IPS DF 6.9 (cell line): ENCODE data around the gene FBN3.

ENCODE experiments used
- DNase-seq: peaks from one replicate; pipeline ENCODE4 v3.0.0-alpha.2; 2013; ENCODE audit warnings: low read depth, low spot score
- H3K27ac ChIP-seq: one replicate; pipeline ENCODE4 v1.5.1; 2013; ENCODE audit warnings: low read length, control low read depth
- H3K27me3 ChIP-seq: 2 replicates; pipeline ENCODE4 v1.6.1; 2013; ENCODE audit warnings: mild to moderate bottlenecking, low read length; ENCODE audit not compliant: control insufficient read depth, insufficient read depth
- H3K36me3 ChIP-seq: 2 replicates; pipeline ENCODE4 v1.6.1; 2013; ENCODE audit warnings: low read length; ENCODE audit not compliant: control insufficient read depth, insufficient read depth
- H3K4me1 ChIP-seq: 2 replicates; pipeline ENCODE4 v1.6.1; 2013; ENCODE audit warnings: low read length; ENCODE audit not compliant: control insufficient read depth, insufficient read depth
- H3K4me3 ChIP-seq: 2 replicates; pipeline ENCODE4 v1.5.1; 2013; ENCODE audit warnings: mild to moderate bottlenecking, low read length
- H3K9me3 ChIP-seq: 2 replicates; pipeline ENCODE4 v1.6.1; 2013; ENCODE audit warnings: low read length, inconsistent platforms; ENCODE audit not compliant: control insufficient read depth, insufficient read depth
- WGBS: extraction: QIAGEN DNeasy Blood & Tissue Kit; methylation state at CpG from one replicate; pipeline ENCODE4 v1.1.7; 2013; ENCODE audit warnings: mixed read lengths, missing lambda C conversion rate; ENCODE audit not compliant: insufficient read length, insufficient coverage; 5-methylcytosine and 5-hydroxymethylcytosine counted together

FBN3 gene

DNA sequence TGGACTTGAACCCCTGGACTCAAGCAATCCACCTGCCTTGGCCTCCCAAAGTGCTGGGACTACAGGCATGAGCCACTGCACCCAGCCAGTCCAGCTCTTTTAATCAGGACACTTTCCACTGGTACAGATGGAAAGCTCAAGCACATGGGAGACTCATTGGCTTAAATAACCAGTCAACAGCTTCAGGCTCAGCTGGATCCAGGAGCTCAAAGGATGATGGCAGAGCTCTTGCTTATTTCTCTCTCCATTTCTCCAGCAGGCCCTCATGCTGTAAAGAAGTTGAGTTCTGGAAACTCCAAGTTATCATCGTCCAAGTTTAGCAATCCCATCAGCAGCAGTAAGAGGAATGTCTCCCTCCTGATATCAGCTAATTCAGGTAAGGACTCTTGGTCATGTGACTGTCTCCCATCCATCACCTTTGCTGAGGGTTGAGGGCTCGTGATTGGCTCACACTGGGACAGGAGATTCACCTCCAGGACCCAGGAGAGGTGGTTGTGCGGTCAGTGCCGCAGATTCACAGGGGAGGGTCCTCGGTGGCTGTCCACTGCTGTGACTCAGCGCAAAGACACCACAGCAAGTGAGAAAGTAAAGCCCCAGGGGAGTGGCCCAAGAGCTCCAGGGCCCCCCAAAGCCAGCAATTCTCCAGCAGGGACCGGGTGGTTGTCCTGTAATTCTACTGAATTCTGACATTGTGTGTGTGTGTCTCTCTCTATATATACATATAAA, 91.7 kb downstream of the FBN3 start:
- WGBS, result no CpG with 5 or more reads among the region's 7 CpGs
- DNase-seq, result no peak
- H3K27me3 ChIP-seq, result no peaks in the 10 kb centered on the region

DNA sequence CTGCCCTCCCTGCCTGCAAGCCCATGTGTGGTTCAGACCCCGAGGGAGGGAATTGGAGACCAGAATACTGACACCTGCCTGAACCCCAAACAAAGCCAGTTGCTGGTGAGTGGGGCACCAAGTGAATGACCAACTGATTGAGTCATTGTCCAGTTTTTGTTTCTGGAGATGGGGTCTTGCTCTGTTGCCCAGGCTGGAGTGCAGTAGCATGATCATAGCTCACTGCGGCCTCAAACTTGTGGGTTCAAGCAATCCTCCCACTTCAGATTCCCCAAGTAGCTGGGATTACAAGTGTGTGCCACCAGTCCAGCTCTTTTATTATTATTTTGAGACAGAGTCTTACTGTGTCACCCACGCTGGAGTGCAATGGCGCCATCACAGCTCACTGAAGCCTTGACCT, 92.9 kb downstream of the FBN3 start:
- WGBS, result no CpG with 5 or more reads among the region's 4 CpGs
- no peaks in the 10 kb centered on the region for H3K36me3 ChIP-seq
- no peak for DNase-seq
- no peaks in the 10 kb centered on the region for H3K27me3 ChIP-seq
- 0 out of 2 replicates have a peak, but pooled peaks cover 3% of the 10 kb centered on the region for H3K4me1 ChIP-seq
- H3K9me3 ChIP-seq, result no peaks in the 10 kb centered on the region
- no peak overlapping the region for H3K27ac ChIP-seq
- H3K4me3 ChIP-seq, result no peak overlapping the region

More for the DNA sequence above, 91.7 kb downstream of the FBN3 start:
- H3K9me3 ChIP-seq, result no peaks in the 10 kb centered on the region
- no peak overlapping the region for H3K27ac ChIP-seq
- no peaks in the 10 kb centered on the region for H3K36me3 ChIP-seq
- no peak overlapping the region for H3K4me3 ChIP-seq
- no peaks in the 10 kb centered on the region for H3K4me1 ChIP-seq

DNA sequence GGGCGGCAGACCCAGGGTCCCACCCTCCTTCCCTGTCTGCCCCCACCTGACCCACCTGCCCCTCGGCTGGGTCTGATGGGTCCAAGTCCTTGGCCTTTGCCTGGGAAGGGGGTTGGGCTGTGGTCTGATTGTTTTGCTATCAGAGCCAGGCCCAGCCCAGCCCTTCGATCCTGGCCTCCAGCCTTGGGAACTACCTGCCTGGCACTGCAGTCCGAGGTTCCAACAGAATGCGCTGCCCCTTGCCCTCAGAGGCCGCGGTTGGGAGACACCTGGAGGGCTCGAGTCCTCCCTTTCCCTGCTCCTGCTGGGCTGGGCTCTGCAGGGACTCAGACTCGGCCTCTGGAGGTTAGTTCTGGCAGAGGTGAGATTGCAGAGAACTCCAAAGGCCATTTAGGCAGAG, 95.2 kb downstream of the FBN3 start:
- WGBS, result no CpG with 5 or more reads among the region's 9 CpGs

DNA sequence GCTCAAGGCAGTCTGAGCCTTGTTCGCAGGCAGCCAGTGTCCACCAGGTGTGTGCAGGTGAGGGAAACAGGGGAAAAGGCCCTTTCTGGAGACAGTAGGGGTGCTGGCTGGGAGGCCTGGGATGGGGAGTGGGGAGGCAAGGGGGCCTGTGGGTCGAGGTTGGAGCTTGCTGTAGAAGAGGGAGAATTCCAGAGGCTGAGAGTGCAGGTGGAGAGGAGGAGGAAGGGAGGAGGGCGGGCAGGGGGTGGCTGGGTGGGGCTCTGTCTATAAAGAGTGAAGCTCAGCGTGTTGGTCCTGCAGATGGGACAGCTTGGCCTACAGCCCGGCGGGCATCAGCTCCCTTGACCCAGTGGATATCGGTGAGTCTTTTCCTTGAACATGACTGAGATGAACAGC, 96.9 kb downstream of the FBN3 start, which contains the start of gene CCL25:
Gene CCL25 (plus strand): TSS at position 297 of the 396 bp plus-strand sequence. CDS start 290 bp downstream, outside the sequence.
- WGBS, result no CpG with 5 or more reads among the region's 7 CpGs
- Histone ChIP-seq H3K9me3 (no peaks in the 10 kb centered on the region), H3K4me3 (no peak within 1 kb of the TSS), H3K27me3 (no peaks in the 10 kb centered on the region), H3K4me1 (0 out of 2 replicates have a peak, but pooled peaks cover 3% of the 10 kb centered on the region), H3K36me3 (no peaks in the 10 kb centered on the region), H3K27ac (no peak within 1 kb of the TSS)
- DNase-seq, result no peak

More for the DNA sequence above, 95.2 kb downstream of the FBN3 start:
- no peak for DNase-seq
- Histone ChIP-seq H3K36me3 (no peaks in the 10 kb centered on the region), H3K27ac (no peak overlapping the region), H3K9me3 (no peaks in the 10 kb centered on the region), H3K27me3 (no peaks in the 10 kb centered on the region), H3K4me1 (0 out of 2 replicates have a peak, but pooled peaks cover 3% of the 10 kb centered on the region), H3K4me3 (no peak overlapping the region)

DNA sequence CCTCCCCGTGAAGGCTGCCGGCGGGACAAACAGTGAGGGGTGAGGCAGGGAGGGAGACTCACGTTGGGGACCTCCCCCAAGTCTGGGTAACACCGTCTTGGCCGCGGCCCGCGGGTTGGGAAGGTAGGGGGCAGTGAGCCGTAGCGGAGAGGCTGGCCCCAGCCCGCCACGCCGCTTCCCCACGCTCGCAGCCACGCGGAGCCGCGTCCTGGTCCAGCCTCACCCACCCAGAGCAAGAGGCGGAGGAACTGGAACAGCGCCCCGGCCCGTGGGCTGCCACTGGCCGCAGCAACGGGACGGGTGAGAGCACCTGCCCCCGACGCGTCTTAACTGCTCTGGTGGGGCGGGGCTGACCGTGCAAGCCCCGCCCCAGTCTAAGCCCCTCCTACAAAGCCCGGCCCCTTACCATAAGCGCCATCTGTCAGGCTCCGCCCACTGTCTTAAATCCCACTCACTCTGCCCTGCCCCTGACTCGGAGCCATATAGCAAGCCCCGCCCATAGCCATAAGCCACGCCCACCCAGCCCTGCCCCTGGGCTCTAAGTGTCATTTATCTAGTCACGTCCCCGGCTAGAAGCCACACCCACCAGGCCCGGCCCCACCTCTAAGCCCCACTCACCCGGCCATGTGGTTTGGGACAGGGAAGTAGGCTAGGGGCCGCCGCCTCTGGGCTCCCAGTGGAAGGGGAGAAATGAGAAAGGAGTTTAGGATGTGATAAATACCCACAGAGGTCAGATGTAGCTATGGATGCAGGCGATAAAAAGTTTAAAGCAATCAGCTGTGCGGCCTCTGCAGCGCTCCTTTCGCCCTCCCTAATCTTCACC, 98.9 kb downstream of the FBN3 start:
- Histone ChIP-seq H3K9me3 (no peaks in the 10 kb centered on the region), H3K36me3 (no peaks in the 10 kb centered on the region), H3K4me3 (peak overlapping the region; percentile 55; the same call in 1 of the 2 replicates), H3K4me1 (0 out of 2 replicates have a peak, but pooled peaks cover 3% of the 10 kb centered on the region), H3K27ac (no peak overlapping the region), H3K27me3 (no peaks in the 10 kb centered on the region)
- WGBS, result no CpG with 5 or more reads among the region's 49 CpGs
- DNase-seq, result peak; percentile 99

DNA sequence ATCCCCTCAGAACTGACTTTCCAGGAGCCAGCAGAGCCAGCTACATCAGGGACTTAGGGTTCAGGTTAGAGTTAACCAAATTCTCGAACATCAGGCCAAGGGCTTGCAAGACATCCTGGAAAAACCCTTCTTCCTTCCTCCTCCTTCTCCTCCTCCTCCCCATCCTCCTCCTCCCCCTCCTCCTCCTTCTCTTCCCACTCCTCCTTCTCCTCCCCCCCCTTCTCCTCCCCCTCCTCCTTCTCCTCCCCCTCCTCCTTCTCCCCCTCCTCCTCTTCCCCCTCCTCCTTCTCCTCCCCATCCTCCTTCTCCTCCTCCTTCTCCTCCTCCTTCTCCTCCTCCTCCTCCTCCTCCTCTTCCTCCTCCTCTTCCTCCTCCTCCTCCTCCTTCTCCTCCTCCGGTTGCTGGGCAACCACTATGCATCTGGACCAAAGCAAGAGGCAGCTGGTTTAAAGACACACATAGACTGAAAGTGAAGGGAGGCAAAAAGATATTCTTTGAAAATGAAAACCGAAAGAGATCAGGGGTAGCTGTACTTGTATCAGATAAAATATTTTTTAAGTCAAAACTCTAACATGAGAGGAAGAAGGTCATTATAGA, 102.7 kb downstream of the FBN3 start:
- Histone ChIP-seq H3K27ac (no peak overlapping the region), H3K27me3 (no peaks in the 10 kb centered on the region), H3K4me1 (no peaks in the 10 kb centered on the region), H3K9me3 (no peaks in the 10 kb centered on the region), H3K4me3 (no peak overlapping the region), H3K36me3 (no peaks in the 10 kb centered on the region)
- DNase-seq, result no peak
- WGBS, result no CpG with 5 or more reads among the region's 3 CpGs

DNA sequence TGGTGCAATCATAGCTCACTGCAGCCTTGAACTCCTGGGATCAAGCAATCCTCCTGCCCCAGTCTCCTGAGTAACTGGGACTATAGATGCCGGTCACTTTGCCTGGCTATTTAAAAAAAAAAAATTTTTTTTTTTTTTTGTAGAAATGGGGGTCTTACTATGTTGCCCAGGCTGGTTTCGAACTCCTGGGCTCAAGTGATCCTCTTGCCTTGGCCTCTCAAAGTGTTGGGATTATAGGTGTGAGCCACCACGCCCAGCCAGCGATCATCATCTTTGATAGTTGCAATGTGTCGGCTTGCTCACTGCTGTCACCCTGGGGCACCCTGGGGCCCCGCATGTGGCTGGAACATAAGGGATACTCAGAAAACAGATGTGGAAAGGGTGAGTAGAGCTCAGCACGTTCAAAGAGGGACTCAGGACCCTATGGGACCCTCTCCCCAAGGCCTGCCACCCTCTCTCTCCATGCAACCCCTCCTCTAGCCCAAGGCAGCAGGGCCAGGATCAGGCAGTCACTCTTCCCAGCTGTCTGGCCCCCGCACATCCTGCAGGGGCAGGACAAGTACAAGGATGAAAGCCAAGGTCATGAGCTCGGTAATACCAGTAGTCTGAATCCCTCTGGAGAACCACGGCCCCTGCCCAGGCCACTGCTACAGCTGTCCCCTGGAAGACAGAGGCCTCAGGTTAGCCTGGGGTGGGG, 103.4 kb downstream of the FBN3 start:
- H3K27me3 ChIP-seq, result no peaks in the 10 kb centered on the region
- no peak overlapping the region for H3K27ac ChIP-seq
- no peak for DNase-seq
- WGBS, result no CpG with 5 or more reads among the region's 10 CpGs
- H3K4me1 ChIP-seq, result no peaks in the 10 kb centered on the region
- H3K4me3 ChIP-seq, result no peak overlapping the region
- no peaks in the 10 kb centered on the region for H3K36me3 ChIP-seq
- no peaks in the 10 kb centered on the region for H3K9me3 ChIP-seq

DNA sequence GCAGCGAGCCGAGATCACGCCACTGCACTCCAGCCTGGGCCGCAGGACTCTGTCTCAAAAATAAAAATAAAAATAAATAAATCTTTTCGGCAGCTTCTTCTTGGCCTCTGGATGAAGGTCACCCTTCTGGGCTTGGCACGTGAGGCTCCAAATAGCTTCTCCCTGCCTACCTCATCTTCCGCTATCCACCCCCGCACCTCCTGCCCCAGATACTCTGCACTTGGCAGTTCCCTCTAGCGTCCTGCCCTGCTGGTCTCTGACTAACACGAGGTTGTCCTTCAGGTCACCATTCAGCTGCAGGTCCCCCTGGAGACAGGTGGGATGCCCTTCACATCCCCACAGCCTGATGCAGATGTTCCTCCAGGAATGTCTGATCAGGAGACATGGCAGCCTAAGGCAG, 105.4 kb downstream of the FBN3 start:
- Histone ChIP-seq H3K36me3 (no peaks in the 10 kb centered on the region), H3K27ac (no peak overlapping the region), H3K4me3 (no peak overlapping the region), H3K27me3 (no peaks in the 10 kb centered on the region), H3K9me3 (no peaks in the 10 kb centered on the region), H3K4me1 (no peaks in the 10 kb centered on the region)
- no CpG with 5 or more reads among the region's 10 CpGs for whole genome bisulfite sequencing
- no peak for DNase-seq

DNA sequence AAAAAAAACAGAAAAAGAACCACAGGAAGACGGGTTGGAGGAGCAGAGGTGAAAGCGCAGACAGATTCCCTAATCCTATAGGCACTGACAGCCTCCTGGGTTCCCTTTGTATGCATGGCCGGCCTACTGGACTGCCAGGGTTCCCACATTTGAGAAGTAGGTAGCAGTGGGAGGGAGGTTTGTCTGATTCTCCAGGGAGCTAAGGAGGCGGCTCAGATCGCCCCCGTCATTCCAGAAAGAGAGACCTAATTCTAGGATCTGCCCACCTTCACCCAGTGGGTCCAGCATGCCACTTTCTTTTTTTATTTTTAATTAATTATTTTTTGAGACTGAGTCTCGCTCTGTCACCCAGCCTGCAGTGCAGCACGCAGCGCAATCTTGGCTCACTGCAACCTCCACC, 106.5 kb downstream of the FBN3 start:
- Histone ChIP-seq H3K4me1 (no peaks in the 10 kb centered on the region), H3K27me3 (no peaks in the 10 kb centered on the region), H3K9me3 (no peaks in the 10 kb centered on the region), H3K27ac (no peak overlapping the region), H3K36me3 (no peaks in the 10 kb centered on the region), H3K4me3 (no peak overlapping the region)
- no peak for DNase-seq
- no CpG with 5 or more reads among the region's 9 CpGs for WGBS

DNA sequence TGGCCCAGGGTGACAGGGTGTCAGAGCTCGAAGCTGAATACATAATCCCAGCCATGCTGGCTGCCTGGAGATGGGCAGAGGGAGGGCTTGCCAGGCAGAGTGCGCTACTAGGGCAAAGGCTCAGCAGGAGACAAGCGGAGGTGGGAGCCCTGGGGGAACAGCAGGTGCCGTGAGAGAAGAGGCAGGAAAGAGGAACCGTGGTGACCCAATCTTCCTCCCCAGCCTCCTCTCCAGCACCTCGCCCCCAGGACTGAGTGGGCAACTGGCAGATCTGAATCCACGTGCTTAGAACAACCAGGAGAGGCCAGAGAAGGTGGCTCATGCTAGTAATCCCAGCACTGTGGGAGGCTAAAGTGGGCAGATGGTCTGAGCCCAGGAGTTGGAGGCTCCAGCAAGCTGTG, 107.9 kb downstream of the FBN3 start:
- Histone ChIP-seq H3K27ac (no peak overlapping the region), H3K9me3 (no peaks in the 10 kb centered on the region), H3K4me1 (no peaks in the 10 kb centered on the region), H3K36me3 (no peaks in the 10 kb centered on the region), H3K27me3 (no peaks in the 10 kb centered on the region), H3K4me3 (no peak overlapping the region)
- DNase-seq, result no peak
- no CpG with 5 or more reads among the region's 7 CpGs for WGBS
